NCI-H774 (cell line): ENCODE results near the gene CDCA3.

Source experiments
- DNase-seq: peaks from one replicate; lab custom pipeline; 2025; lab: John Stamatoyannopoulos, UW

CDCA3 gene

DNA sequence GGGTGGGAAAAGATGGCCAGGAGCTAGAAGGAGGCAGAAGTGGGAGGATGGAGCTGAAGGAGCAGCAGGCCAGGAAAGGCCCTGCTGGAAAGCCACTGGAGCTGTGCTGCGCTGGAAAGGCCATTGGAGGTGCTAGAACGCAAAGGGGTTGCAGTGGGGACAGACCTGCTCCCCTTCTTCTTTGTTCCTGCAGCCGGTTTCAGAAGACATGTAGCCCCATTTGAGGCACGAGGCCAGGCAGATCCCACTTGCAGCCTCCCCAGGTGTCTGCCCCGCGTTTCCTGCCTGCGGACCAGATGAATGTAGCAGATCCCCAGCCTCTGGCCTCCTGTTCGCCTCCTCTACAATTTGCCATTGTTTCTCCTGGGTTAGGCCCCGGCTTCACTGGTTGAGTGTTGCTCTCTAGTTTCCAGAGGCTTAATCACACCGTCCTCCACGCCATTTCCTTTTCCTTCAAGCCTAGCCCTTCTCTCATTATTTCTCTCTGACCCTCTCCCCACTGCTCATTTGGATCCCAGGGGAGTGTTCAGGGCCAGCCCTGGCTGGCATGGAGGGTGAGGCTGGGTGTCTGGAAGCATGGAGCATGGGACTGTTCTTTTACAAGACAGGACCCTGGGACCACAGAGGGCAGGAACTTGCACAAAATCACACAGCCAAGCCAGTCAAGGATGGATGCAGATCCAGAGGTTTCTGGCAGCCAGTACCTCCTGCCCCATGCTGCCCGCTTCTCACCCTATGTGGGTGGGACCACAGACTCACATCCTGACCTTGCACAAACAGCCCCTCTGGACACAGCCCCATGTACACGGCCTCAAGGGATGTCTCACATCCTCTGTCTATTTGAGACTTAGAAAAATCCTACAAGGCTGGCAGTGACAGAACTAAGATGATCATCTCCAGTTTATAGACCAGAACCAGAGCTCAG, 31.7 kb downstream of the CDCA3 start:
- DNase-seq: no peak

DNA sequence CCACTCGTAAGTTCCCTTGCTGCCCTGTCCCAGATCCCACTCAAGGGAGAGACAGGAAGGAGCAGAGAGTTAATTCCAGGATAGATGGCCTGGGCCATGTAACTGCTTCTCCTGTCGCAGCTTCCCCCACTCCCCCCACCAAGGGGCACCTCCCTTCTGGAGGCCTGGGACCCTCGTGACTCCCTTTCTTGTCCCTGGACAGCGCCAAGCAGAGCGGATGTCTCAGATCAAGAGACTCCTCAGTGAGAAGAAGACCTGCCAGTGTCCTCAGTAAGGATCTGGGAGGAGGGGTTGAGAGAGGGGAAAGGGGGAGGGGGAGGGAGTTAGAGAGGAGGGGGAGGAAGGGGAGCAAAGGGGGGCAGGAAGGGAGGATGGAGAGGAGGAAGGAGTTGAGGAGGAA, 32.4 kb downstream of the CDCA3 start:
- no peak for DNase-seq

DNA sequence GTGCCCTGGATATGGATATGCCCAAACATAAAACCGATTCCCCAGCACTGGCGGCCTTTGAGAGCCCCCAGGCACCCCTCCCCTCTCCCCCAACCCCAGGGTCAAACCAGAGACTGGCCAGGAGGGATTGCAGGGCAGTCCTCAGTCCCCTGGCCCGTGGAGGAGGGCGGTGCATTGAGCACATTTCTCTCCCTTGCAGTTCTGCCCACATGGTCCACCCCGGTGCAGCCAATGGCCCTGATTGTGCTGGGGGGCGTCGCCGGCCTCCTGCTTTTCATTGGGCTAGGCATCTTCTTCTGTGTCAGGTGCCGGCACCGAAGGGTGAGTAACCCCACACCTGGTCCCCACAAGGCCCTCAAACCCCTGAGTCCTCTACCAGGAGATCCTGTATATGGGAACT, 32.9 kb downstream of the CDCA3 start:
- no peak for DNase-seq

DNA sequence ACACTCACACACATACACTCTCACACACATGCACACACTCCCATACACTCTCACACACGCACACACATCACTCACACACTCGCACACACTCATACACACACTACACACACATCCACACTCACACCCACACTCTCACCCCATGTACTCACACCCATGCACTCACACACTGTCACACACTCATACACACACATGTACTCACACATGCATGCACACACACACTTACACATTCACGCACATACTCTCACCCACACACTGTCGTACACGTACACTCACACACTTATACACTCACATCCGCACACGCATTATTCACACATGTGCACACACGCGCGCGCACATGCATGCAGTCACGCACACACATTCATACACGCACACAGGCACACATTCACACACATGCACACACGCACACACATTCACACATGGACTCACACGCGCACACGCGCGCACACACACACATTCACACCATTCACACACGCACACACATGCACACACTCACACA, 33.4 kb downstream of the CDCA3 start:
- no peak for DNase-seq

DNA sequence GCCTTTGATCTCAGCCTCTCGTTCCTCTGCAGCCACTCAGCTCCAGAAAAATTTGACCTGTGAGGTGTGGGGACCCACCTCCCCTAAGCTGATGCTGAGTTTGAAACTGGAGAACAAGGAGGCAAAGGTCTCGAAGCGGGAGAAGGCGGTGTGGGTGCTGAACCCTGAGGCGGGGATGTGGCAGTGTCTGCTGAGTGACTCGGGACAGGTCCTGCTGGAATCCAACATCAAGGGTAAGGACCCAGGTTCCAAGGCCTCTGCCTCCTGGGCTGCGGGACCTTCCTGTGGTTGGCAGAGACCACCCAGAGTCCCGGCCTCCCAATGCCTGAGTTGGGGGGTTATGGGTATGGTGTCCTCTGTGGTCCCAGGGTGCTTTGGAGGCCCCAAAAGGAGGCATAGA, 34.0 kb downstream of the CDCA3 start:
- no peak for DNase-seq

DNA sequence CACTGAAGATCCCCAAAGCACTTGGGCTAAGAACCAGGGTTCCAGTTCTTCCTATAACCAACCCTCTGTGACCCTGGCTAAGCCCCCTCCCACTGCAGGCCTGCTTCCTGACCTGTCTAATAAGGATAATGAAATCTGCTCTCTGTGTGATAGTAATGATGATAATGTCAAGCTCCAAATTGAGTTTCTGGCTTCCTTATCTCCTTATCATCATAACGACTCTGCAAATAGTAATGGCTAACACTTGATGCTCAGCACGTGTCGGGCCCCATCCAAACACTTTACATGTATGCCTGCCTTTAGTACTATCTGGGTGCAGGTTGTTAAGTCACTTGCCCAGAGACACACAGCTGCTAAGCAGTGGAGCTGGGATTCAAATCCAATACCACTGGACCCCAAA, 34.5 kb downstream of the CDCA3 start:
- DNase-seq: no peak

DNA sequence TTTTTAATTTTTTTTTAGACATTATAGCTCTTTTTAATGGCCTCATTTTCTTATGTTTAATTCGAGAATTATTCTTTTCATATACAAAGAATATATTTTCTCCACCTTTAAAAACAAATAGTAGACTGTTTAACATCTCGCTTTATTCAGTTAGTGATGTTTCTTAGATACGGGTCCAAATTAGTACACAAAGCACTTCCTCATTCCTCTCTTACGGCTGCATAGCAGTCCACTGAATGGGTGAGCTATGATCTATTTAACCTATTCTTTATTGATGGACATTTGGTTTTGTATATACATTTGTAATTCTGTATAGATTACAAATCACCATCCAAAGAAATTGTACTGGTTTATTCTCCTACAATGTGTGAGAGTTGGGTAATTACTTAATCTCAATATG, 37.7 kb downstream of the CDCA3 start:
- DNase-seq: no peak

DNA sequence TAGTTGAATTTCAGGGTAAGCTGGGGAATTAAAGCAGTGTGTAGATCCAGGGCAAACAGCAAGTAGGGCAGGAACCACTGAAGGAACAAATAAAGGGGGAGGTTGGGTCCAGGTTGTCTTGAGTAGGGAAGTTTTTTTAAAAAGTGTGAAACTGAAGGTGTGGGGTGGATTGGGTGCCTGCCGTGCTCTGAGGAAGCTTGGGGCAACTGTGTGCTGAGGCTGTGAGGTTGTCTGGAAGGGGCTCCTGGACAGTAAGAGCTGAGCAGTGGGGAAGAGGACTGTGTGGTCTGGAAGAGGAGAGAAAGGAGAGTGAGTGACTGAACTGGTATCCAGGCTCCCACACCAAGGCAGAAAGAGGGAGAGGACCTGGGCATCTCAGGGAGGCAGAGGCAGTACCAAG, 40.3 kb downstream of the CDCA3 start:
- no peak for DNase-seq

DNA sequence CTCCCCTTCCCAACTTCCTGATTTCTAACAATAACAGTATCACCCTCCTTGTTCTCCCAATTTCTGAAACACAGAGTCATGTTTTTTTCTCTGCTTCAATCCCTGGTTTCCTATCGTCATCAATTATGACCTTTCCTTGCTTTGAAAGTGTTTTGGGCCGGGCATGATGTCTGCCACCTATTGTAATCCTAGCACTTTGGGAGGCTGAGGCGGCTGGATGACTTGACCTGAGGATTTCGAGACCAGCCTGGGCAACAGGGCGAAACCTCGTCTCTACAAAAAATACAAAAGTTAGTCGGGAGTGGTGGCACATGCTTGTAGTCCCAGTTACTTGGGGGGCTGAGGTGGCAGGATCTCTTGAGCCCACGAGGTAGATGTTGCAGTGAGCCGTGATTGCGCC, 42.0 kb downstream of the CDCA3 start:
- DNase-seq: no peak

DNA sequence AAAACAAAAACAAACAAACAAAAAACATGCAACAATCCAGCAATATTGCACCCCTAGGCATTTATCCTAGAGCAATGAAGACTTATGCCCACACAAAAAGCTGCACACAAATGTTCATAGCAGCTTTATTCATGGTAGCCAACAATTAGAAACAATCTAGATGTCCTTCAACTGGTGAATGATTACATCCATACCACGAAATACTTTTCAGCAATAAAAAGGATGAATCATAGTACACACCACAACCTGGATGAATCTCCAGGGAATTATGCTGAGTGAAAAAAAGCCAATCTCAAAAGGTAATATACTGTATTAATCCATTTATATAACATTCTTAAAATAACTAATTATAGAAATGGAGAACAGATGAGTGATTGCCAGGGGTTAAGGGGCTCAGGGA, 43.9 kb downstream of the CDCA3 start:
- no peak for DNase-seq

DNA sequence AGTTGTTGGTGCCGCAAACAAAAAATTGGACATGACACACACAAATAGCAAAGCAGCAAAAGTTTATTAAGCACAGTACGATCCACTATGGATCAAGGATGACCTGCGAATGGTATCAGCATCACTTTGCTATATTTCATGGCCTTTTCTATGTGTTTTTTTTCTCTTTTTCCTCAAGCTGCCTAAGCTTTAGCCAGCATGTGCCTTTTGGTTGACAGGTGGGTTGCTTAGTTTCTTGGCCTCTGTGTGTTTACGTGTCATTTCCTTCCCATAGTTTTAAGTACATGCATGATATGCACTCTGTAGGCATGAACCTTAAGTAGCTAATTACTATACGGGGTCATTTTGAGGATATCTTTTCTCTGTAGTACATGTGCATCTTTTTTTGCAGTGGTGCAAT, 51.9 kb downstream of the CDCA3 start:
- no peak for DNase-seq
